PFSK-1 (cell line): ENCODE data around the gene ARHGAP44.

Experiments used
- FOXP2 ChIP-seq: optimal IDR thresholded peaks from 2 replicates; pipeline ENCODE3; 2011; ENCODE audit warnings: borderline replicate concordance, control low read depth, inconsistent platforms; ENCODE audit not compliant: insufficient read depth; ENCODE audit errors: extremely low read length, extremely low read depth
- POLR2AphosphoS5 ChIP-seq: IDR thresholded peaks from 2 replicates; pipeline ENCODE4 v1.6.1; 2012; ENCODE audit warnings: low read depth, mild to moderate bottlenecking, control low read depth, low read length, moderate library complexity
- REST ChIP-seq, 2 experiments: IDR thresholded peaks; 2 replicates each; pipeline versions ENCODE4 v1.6.1 to v1.8.0; 2011 to 2012; ENCODE audit warnings: low read depth in 2 of 2, low read length in 2 of 2, control low read depth in 1 of 2, inconsistent platforms in 1 of 2, mild to moderate bottlenecking in 1 of 2, moderate library complexity in 1 of 2; ENCODE audit not compliant: insufficient read depth in 1 of 2
- SIN3A ChIP-seq: IDR thresholded peaks from 2 replicates; pipeline ENCODE4 v1.6.1; 2012; ENCODE audit warnings: mild to moderate bottlenecking, low read length, moderate library complexity, borderline replicate concordance; ENCODE audit not compliant: insufficient read depth
- TAF1 ChIP-seq: IDR thresholded peaks from 2 replicates; pipeline ENCODE4 v1.6.1; 2012; ENCODE audit warnings: low read length, control low read depth, borderline replicate concordance; ENCODE audit not compliant: insufficient read depth

Gene ARHGAP44

GRCh38 chr17:12924614-12925013 lies 135.3 kb downstream of the ARHGAP44 start:
- no peak for TF ChIP-seq POLR2AphosphoS5
- no peak for TF ChIP-seq SIN3A
- TF ChIP-seq TAF1, result no peak
- no peak for TF ChIP-seq REST (IDR thresholded peaks at IDR 0.05; ENCODE audit: insufficient read depth in 1 of 2, low read depth in 2 of 2, low read length in 2 of 2)
- no peak for TF ChIP-seq FOXP2

- TF ChIP-seq POLR2AphosphoS5, result no peak
- TF ChIP-seq TAF1, result no peak
- no peak for TF ChIP-seq REST (IDR thresholded peaks at IDR 0.05; ENCODE audit: insufficient read depth in 1 of 2, low read depth in 2 of 2, low read length in 2 of 2)
- no peak for TF ChIP-seq FOXP2
- no peak for TF ChIP-seq SIN3A
Measured at GRCh38 chr17:12927001-12927400, 137.7 kb downstream of the ARHGAP44 start.

- TF ChIP-seq POLR2AphosphoS5, result no peak
Measured at GRCh38 chr17:12927541-12928425, 138.5 kb downstream of the ARHGAP44 start.

- TF ChIP-seq POLR2AphosphoS5 (no peak), TAF1 (no peak), FOXP2 (no peak), REST (IDR thresholded peaks at IDR 0.05; ENCODE audit: insufficient read depth in 1 of 2, low read depth in 2 of 2, low read length in 2 of 2) (no peak), SIN3A (no peak)
Measured at GRCh38 chr17:12928736-12929135, 139.4 kb downstream of the ARHGAP44 start.

GRCh38 chr17:12936501-12936900 lies 147.2 kb downstream of the ARHGAP44 start:
- TF ChIP-seq TAF1 (no peak), REST (IDR thresholded peaks at IDR 0.05; ENCODE audit: insufficient read depth in 1 of 2, low read depth in 2 of 2, low read length in 2 of 2) (no peak), SIN3A (no peak), POLR2AphosphoS5 (no peak), FOXP2 (no peak)
